Mammary epithelial cell (primary cell): ENCODE measurements around the gene PANK2.

ENCODE experiments used
- CTCF ChIP-seq, 2 donors: IDR thresholded peaks in 1 of 2; conservative IDR thresholded peaks in 1 of 2; 2 replicates each; pipeline ENCODE4 v1.5.1; 2011 to 2012; ENCODE audit warnings: inconsistent platforms in 2 of 2, low read length in 2 of 2, mild to moderate bottlenecking in 2 of 2, control low read depth in 1 of 2, low read depth in 1 of 2; ENCODE audit not compliant: insufficient read depth in 1 of 2; ENCODE audit errors: extremely low read depth in 1 of 2
- EZH2 ChIP-seq: IDR thresholded peaks from 2 replicates; pipeline ENCODE4 v1.6.1; 2012; ENCODE audit warnings: low read length, inconsistent platforms, borderline replicate concordance

DNA sequence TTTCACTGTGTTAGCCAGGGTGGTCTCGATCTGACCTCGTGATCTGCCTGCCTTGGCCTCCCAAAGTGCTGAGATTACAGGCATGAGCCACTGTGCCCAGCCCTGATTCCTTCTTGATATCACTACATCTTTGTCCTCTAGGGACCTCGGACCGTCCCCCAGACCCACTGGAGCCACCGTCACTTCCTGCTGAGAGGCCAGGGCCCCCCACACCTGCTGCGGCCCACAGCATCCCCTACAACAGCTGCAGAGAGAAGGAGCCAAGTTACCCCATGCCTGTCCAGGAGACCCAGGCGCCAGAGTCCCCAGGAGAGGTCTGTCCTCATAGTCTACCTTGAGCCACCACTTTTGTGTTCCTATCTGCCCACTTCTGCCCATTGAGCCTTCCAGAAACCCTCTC is 28.0 kb upstream of the PANK2 start:
- TF ChIP-seq CTCF (conservative IDR thresholded peaks at IDR 0.05 in 1 of 2, IDR thresholded peaks at IDR 0.05 in 1 of 2; ENCODE audit: extremely low read depth in 1 of 2, insufficient read depth in 1 of 2, low read depth in 1 of 2, low read length in 2 of 2) (no peak), EZH2 (no peak)
